ENCODE measurements around the gene IQGAP1.

DNA sequence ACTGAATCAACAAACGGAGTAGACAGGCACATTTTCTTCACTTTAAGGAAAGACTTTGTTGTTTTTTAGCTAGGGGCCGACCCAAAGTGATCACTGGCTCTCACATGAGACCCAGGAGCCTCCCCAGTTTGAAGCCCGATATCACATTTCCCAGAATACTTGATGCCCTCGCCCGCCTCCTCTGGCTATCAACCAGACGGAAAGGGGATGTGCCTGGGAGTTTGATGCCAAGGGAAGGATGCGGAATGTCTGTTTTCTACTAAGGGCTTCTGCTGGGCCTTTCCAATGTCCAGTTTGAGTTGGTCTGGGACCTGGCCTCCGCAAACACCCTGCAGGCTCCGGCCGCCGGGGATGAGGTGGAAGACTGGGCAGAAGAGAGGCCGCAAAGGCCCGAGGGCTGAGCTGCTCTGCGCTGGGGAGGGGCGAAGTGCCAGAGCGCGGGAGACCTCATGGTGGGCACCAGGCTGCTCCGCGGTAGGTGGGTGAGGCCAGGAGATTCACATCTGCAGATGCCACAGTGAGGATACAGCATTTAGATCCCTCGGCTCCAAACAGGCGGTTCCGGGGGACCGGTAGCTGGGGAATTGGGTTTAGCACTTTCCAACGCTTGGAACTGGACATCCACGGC lies 36.4 kb upstream of the IQGAP1 start:
- TF ChIP-seq RAD51 (IDR thresholded peaks at IDR 0.05; ENCODE audit: borderline replicate concordance, low read depth), result no peak
- TF ChIP-seq NRF1 (conservative IDR thresholded peaks at IDR 0.05 in 1 of 2, IDR thresholded peaks at IDR 0.05 in 1 of 2), result no peak
- TF ChIP-seq, protein P1, sequence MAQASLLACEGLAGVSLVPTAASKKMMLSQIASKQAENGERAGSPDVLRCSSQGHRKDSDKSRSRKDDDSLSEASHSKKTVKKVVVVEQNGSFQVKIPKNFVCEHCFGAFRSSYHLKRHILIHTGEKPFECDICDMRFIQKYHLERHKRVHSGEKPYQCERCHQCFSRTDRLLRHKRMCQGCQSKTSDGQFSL (CRISPR knock-in tag; IDR thresholded peaks at IDR 0.05), result no peak
- TF ChIP-seq, protein P1 (tag; IDR thresholded peaks at IDR 0.05), result no peak
